Fibroblast of mammary gland (primary cell): ENCODE results near the gene CNTF.

ENCODE experiments used
- DNase-seq: peaks from one replicate; pipeline ENCODE4 v3.0.0-alpha.2; 2010; ENCODE audit warnings: low read depth
- H3K4me3 ChIP-seq: 2 replicates; pipeline ENCODE4 v1.5.1; 2011; ENCODE audit warnings: low read depth, mild to moderate bottlenecking, low read length, moderate library complexity; ENCODE audit not compliant: control insufficient read depth
- TF ChIP-seq, protein P1 (sequence below): conservative IDR thresholded peaks from 2 replicates; pipeline ENCODE4 v1.5.1; 2011; ENCODE audit warnings: low read depth, low read length, inconsistent platforms; ENCODE audit not compliant: control insufficient read depth, insufficient read depth

The CNTF gene

DNA sequence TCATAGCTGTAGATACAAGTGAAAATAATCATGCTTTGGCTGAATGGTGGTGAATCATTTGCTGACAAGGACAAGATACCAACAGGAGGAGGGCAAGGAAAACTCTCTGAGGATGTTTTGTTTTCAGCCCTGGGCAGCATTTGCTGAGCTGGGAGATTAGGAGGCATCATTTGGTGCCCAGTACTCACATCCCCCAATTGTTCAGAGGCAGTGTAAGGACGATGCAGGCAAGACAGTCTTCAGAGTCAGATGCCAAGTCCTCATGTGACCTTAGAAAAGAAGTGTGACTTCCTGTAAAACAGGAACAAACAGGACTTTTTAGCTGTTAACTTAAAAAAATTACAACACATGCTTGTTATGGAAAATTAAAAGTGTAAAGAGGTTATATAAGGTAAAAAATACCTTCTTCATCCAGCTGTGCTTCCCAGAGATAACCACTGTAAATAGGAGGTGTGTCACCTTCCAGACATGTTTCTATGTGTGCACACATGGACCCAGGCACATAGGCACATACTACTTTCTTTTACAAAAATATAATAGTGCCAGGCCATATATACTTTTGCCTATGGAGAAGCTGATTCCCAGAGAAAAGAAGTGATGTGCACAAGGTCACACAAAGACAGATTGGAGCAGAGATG, 18.0 kb downstream of the CNTF start:
- TF ChIP-seq, protein P1, sequence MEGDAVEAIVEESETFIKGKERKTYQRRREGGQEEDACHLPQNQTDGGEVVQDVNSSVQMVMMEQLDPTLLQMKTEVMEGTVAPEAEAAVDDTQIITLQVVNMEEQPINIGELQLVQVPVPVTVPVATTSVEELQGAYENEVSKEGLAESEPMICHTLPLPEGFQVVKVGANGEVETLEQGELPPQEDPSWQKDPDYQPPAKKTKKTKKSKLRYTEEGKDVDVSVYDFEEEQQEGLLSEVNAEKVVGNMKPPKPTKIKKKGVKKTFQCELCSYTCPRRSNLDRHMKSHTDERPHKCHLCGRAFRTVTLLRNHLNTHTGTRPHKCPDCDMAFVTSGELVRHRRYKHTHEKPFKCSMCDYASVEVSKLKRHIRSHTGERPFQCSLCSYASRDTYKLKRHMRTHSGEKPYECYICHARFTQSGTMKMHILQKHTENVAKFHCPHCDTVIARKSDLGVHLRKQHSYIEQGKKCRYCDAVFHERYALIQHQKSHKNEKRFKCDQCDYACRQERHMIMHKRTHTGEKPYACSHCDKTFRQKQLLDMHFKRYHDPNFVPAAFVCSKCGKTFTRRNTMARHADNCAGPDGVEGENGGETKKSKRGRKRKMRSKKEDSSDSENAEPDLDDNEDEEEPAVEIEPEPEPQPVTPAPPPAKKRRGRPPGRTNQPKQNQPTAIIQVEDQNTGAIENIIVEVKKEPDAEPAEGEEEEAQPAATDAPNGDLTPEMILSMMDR, result no peak
- no peak for DNase-seq

DNA sequence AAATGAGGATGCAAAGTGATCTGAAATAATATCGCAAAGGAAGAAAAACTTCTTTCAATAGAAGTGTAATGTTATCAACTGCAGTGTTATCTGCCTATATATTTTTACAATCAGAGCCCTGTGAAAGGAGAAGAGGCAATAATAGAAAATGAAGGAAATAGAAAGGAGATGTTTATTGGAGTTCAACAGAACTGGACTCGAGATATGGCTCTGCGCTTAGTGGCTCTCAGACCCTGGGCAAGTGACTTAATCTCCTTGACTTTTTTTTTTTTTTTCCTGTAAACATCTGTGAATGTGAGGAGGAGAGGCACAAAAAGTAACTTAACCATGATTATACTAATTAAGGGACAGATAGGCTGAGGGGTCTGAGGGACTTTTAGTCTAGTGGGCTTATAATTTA, 18.9 kb downstream of the CNTF start:
- no peak for DNase-seq
- TF ChIP-seq, protein P1, result no peak

More for the DNA sequence above, 18.0 kb downstream of the CNTF start:
- no peak overlapping the region for H3K4me3 ChIP-seq

DNA sequence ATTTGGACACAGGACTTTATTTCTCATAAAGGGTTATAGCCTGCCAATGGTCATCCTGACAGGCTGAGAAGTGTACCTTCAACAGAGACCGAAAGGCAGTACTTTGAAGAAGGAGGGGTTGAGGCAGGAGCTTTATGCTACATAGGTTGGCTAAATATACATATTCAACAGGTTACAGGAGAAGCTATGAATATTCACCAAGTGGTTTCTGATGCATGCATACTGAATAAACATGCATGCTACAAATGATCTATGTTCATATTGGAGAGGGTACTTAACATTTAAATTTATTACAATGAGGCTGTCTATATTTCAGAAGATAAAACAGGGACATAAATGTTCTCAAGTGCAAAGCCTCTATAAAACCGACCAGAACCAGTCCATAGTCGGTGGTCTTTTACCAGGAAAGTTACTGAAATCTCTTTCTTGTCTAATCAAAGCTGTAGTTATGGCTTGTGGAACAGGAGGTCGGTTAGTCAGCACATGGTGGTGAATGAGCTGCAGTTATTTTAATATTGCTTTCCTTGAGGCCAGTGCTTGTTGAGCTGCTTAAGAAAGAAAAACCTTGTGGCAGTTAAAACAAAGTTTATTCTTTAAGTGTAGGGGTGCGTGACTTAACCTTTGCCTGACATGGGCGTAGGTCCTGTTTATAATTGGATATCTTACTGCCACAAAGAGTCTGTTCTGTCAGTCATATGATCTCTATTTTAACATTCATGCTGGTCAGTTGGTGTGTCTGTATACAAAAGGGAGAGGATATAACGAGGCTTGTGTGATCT, 19.5 kb downstream of the CNTF start:
- H3K4me3 ChIP-seq, result no peak overlapping the region
- TF ChIP-seq, protein P1, result no peak
- DNase-seq, result no peak

More for the DNA sequence above, 18.9 kb downstream of the CNTF start:
- H3K4me3 ChIP-seq, result no peak overlapping the region

DNA sequence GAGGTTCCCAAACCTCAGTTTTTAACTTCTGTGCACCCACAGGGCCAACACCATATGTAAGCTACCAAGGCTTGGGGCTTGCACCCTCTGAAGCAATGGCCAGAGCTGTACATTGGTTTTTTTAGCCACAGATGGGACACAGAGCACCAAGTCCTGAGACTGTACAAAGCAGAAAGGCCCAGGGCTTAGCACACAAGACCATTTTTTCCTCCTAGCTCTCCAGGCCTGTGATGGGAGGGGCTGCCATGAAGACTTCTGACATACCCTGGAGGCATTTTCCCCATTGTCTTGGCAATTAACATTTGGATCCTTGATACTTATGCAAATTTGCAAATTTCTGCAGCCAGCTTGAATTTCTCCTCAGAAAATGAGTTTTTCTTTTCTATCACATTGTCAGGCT, 23.4 kb downstream of the CNTF start:
- TF ChIP-seq, protein P1, result no peak
- H3K4me3 ChIP-seq, result no peak overlapping the region
- no peak for DNase-seq

DNA sequence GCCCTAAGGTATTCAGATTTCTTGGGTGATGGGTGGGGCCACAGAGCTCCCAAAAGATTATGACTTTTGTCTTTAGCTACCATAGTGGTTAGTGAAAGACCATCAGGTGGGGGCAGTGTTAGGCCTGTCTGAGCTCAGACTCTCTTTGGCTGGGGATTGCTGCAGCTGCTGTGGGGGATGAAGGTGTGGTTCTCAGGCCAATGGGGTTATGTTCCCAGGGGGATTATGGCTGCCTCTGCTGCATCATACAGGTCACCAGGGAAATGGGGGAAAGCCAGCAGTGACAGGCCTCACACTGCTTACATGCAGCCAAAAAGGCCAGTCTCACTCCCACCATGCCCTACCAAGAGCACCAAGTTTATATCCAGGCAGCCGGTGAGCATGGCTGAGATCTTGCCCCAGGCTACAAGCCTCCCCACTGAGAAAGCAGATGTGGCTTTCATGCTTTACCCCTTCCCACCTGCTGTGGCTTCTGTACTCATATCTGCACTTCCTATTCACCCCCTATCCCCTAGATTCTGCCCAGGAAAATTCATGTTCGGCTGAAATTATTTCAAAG, 24.8 kb downstream of the CNTF start:
- TF ChIP-seq, protein P1, result no peak
- no peak for DNase-seq
- H3K4me3 ChIP-seq, result no peak overlapping the region

DNA sequence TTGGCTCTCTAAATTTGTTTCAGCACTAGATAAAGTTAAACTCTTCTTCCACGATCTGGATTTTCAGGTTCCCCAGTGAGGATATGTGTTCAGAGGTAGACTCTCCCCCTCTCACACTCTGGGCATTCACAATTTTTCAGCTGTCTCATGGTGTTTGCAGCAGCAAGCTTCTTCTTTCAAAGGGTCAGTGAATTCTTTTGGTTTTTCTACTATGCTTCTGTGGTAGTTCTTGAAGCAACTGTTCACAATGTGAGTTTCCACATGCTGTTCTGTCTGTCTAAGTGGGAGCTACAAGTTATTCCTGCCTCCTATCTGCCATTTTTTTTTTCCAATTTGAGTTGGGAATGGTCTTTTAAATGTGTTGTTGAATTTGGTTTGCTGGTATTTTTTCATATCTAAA, 25.4 kb downstream of the CNTF start:
- DNase-seq, result no peak
- H3K4me3 ChIP-seq, result no peak overlapping the region
- TF ChIP-seq, protein P1, result no peak
